Chondrocyte (in vitro differentiated cells): Measurements from ENCODE around the gene MAGI3. TPM values are rescaled to one million over a fixed set of nuclear protein-coding genes. Genes with fewer than 3 reads are reported as not detected.
A peak's percentile ranks its signal among the peaks of the same experiment; 100 is the strongest.

ENCODE experiments used
- DNase-seq: peaks from one replicate; pipeline ENCODE4 v3.0.0; 2021; ENCODE audit warnings: mixed read lengths, low spot score
- H3K27ac Mint-ChIP-seq: one replicate; pipeline ENCODE4 v1.8.0; 2021; ENCODE audit warnings: mild to moderate bottlenecking, moderate library complexity, mixed read lengths; ENCODE audit not compliant: unreplicated experiment
- H3K27me3 Mint-ChIP-seq: 2 replicates; pipeline ENCODE4 v1.8.0; 2021; ENCODE audit warnings: low read depth, mixed read lengths
- H3K36me3 Mint-ChIP-seq: 2 replicates; pipeline ENCODE4 v1.8.0; 2021; ENCODE audit warnings: low read depth, mixed read lengths
- H3K4me1 Mint-ChIP-seq: 2 replicates; pipeline ENCODE4 v1.8.0; 2021; ENCODE audit warnings: low read depth, mild to moderate bottlenecking, mixed read lengths
- H3K4me3 Mint-ChIP-seq: one replicate; pipeline ENCODE4 v1.8.0; 2021; ENCODE audit warnings: mild to moderate bottlenecking, moderate library complexity, mixed read lengths; ENCODE audit not compliant: unreplicated experiment
- H3K9me3 Mint-ChIP-seq: 2 replicates; pipeline ENCODE4 v1.8.0; 2021; ENCODE audit warnings: low read depth, mixed read lengths
- CTCF ChIP-seq: fragments of 200-600 bp; sonication (generic); IDR thresholded peaks from 2 replicates; pipeline ENCODE4 v1.5.0; 2021; ENCODE audit warnings: antibody characterized with exemption, mild to moderate bottlenecking, moderate library complexity
- total RNA-seq: library from RNA; stranded (reverse); gene quantifications from 3 replicates; pipeline ENCODE4 v1.2.1, GENCODE V29; 2021

MAGI3 gene
- total RNA-seq, 1 donor from 2014 or later: 8.8 TPM

GRCh38 chr1:113542221-113542701 lies 151.9 kb downstream of the MAGI3 start:
- Mint-ChIP-seq H3K4me3 (no peak overlapping the region), H3K9me3 (no peaks in the 10 kb centered on the region), H3K36me3 (no peaks in the 10 kb centered on the region), H3K27me3 (no peaks in the 10 kb centered on the region), H3K27ac (peak overlapping the region; percentile 92), H3K4me1 (peaks cover 34% of the 10 kb centered on the region)
- DNase-seq: no peak
- TF ChIP-seq CTCF: no peak

- H3K4me1 Mint-ChIP-seq: peaks cover 32% of the 10 kb centered on the region
- H3K36me3 Mint-ChIP-seq: no peaks in the 10 kb centered on the region
- no peak for DNase-seq
- no peaks in the 10 kb centered on the region for H3K27me3 Mint-ChIP-seq
- no peaks in the 10 kb centered on the region for H3K9me3 Mint-ChIP-seq
- H3K27ac Mint-ChIP-seq: peak overlapping the region; percentile 46
- no peak for TF ChIP-seq CTCF
- H3K4me3 Mint-ChIP-seq: no peak overlapping the region
Measured at GRCh38 chr1:113543110-113543509, 152.8 kb downstream of the MAGI3 start.

- no peaks in the 10 kb centered on the region for H3K9me3 Mint-ChIP-seq
- no peak overlapping the region for H3K4me3 Mint-ChIP-seq
- no peak overlapping the region for H3K27ac Mint-ChIP-seq
- no peak for TF ChIP-seq CTCF
- no peaks in the 10 kb centered on the region for H3K27me3 Mint-ChIP-seq
- no peak for DNase-seq
- H3K4me1 Mint-ChIP-seq: peaks cover 25% of the 10 kb centered on the region
- peaks cover 2% of the 10 kb centered on the region for H3K36me3 Mint-ChIP-seq
Measured at GRCh38 chr1:113545210-113545609, 154.9 kb downstream of the MAGI3 start.

- Mint-ChIP-seq H3K9me3 (no peaks in the 10 kb centered on the region), H3K4me3 (no peak overlapping the region), H3K4me1 (peaks cover 21% of the 10 kb centered on the region), H3K27me3 (no peaks in the 10 kb centered on the region), H3K36me3 (peaks cover 2% of the 10 kb centered on the region), H3K27ac (no peak overlapping the region)
- no peak for DNase-seq
- TF ChIP-seq CTCF: no peak
Measured at GRCh38 chr1:113545626-113546025, 155.3 kb downstream of the MAGI3 start.

- no peak for TF ChIP-seq CTCF
- Mint-ChIP-seq H3K27ac (no peak overlapping the region), H3K4me3 (no peak overlapping the region), H3K27me3 (no peaks in the 10 kb centered on the region), H3K4me1 (peaks cover 23% of the 10 kb centered on the region), H3K36me3 (peaks cover 2% of the 10 kb centered on the region), H3K9me3 (no peaks in the 10 kb centered on the region)
- no peak for DNase-seq
Measured at GRCh38 chr1:113551728-113552127, 161.4 kb downstream of the MAGI3 start.
